ENCODE data around the gene MICAL3.
A peak's percentile ranks its signal among the peaks of the same experiment; 100 is the strongest.
"Not testable (repeated sequence)": the region's sequence is repeated elsewhere in the genome, so short reads cannot be mapped to it uniquely, and the experiment has no call there.

MICAL3 gene

DNA sequence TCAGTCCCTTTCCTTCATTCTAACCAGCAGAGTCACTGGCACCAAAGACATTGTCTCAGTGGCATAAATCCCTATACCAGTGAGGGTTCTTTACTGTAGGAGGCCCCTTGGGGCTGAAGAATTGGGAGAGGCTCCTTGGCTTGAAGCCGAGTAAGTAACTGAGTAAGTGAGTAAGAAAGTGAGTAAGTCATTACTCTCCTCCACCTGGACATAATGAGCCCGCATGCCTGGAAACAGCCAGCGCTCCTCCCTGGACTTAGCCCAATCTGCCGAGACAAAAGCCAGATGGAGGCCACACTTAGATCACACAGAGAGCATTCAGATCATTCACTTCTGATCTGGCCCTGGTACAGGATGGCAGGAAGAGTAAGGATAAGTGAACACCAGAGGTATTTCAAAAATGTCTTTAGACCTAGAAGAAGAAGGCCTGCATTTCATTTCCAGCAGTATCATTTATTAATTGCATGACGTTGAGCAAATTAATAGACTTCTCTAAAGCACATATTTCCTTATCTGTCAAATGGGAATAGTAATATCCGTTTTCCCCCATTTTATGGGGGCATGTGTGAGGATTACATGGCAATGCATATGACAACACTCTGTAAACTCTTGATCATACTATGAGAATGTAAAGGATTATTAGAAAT, 8.2 kb upstream of the MICAL3 start:
- peak in 1 of 56 donors; percentile 18 for DNase-seq

DNA sequence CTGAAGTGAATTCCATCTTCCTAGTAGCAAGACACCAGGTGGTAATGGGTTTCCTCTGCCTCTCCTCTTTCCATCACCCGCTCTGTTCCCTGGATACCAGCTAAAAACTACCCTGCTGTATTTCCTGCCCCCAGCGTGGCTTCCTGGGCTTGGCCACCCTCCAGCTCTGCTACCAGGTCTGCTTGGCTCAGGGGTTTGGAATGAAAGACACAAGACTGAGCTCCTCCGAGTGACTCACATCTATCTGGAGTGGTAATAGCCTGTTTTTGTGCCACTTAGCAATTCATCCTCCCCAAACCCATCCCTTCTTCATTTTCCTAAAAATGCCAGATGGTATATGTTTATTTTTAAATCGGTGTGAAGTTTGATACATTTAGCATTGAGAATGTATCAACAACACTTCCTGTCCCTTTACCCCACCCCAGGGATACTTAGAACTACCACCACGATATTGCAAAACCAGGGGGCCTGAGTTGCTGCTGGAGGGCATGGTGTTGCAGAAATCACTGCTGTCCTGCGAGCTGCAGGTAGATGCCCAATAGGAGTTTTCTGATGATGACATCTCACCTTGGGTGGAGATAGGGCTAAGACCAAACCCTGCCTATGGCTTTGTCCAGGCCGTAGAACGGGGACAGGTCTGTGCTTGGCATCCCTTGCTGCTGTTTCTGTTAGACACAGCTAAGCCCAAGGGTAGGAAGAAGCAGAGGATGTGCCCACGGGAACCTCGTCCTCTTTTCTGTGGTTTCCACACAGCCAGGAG, 7.5 kb upstream of the MICAL3 start:
- DNase-seq: peak in 25 of 56 donors; percentile 6 to 71 (median 25)

DNA sequence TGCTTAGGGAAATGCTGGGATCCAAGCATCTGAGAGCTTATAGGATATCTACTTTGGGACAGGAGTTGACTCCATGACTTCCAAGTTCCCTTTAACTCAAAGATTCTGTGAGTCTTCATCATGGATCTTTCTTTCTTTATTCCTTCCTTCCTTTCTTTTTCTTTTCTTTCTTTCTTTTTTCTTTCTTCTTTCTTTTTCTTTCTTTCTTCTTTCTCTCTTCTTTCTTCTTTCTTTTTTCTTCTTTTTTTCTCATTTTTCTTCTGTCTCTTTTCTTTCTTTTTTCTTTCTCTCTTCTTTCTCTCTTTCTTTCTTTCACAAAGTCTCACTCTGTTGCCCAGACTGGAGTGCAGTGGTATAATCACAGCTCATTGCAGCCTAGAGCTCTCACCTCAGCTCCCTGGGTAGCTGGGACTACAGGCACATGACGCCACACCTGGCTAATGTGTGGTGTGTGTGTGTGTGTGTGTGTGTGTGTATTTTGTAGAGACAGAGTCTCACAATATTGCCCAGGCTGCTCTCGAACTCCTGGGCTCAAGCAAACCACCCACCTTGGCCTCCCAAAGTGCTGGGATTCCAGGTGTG, 5.4 kb upstream of the MICAL3 start:
- DNase-seq: no peak

DNA sequence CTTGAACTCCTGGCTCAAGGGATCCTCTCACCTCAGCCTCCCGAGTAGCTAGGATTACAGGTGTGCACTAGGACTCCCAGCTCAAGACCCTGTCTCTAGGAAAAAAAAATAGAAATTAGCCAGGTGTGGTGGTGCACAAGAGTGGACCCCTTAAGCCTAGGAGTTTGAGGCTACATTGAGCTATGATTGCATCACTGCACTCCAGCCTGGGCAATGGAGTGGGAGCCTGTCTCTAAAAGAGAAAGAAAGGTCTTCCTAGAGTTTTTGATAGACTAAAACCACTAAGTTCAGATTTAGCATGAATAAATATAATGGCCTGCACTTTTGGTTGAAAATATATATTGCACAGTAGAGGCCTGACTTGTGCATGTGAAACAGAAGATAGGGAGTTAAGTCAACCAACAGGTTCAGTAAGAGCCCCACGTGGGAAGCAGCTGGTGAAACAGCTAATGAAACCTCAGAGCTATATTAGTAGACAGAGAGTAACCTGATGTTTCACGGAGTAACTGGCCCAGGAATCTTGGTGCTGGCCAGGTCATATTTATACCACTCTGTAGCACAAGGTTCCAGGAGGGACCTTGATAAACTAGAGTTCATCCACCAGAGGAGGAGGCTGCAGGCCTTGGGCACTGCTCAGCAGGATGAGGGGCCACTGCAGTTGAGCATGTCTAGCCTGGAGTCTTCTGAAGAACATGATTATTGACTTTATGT, 4.6 kb upstream of the MICAL3 start:
- DNase-seq: no peak

DNA sequence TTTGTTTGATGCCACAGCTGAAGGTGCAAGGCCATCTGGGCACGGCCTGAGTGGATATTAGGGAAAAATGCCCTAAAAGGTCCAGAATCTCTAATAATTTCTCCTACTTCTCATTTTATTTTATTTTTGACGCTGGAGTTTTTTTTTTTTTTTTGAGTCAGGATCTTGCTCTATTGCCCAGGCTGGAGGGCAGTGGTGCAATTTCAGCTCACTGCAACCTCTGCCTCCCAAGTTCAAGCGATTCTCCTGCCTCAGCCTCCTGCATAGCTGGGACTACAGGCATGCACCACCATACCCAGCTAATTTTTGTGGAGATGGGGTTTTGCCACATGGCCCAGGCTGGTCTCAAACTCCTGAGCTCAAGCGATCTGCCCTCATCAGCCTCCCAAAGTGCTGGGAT, 1.5 kb upstream of the MICAL3 start:
- not testable (repeated sequence) for DNase-seq

DNA sequence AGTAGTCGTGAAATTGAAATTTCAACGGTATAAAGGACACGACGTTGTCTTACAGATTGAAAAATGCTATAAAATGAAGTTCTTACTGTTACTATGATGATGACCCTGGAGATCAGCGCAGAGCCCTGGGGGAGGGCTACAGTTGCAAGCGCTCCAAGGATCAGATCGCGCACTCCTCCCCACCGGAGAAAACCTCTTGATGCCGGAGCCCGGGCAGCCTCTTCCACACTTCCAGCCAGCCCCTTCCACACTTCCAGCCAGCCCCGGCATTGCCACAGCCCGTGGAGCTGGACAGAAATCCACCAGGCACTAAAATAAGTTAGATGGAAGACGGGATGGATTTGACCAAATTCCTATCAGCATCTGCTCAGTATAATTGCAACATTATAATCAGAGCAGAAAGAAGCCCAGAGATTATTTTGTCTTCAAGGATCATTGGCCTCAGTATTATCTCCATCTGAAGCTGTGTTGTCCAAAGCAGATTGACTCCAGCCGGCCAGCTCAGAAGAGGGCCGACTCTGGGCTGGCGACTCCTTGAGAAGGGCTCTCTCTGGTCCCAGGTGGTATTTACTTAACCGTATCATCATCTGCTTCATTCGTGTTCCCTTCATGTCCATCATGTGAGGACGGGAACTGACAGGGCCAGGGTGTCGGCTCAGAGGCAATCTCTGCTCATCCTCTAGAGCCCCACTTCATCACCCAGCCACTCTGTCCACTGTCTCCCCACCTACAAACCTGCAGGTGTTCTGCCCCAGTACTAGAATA, 777 bp upstream of the MICAL3 start:
- peak in 12 of 56 donors; percentile 19 to 64 (median 36) for DNase-seq

DNA sequence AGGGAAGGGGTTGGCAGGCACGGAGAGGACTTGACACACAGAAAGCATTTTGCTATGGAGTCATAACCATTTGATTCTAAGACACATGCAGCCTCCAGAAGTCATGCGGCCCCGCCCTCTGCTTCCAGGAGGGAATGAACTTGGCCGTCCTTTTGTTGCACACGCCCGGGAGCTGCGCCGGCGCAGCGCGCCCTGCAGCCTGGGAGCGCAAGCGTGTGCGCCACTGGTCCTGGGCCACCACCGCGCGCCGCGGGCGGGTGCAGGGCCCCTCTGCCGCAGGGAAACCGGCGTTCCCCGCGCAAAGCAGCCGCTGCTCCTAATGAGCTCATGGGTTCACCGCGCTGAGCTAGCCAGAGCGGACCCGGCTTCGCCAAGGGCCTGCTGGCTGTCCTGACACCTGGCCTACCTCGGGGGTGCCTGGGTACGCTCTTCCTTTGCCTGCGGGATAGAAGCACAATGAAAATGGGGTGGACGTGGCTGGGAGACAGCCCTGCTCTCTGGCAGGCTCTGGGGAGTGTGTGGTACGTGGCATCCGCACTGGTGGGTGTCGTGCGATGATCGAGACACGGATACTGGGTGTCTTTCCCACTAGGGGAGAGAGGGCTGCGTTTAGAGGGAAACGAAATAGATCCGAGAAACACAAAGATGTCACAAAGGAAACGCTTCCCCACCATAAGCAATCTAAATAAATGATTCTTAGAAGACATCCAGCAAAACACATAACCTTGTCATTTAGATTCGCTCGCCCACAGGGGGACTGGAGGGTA, 669 bp downstream of the MICAL3 start:
- DNase-seq: peak in 46 of 56 donors; percentile 21 to 79 (median 54)

DNA sequence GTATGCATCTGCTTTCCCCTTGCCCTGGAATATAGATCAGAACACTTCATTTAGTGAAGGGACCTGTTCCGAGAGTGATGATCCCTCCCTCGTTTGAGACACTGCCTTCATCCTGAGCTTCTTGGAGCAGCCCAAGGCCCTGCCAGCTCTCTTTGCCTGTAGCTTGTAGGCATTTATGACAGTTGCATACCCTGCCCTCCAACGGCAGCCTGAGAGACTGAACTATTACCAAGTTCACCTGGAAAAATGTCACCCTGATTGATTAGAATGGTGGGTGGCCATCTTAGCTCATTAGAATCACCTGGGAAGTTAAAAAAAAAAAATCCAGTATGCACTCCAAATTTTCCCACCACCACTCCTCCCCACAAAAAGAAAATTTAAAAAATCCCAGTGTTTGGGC, 1.5 kb downstream of the MICAL3 start:
- no peak for DNase-seq

DNA sequence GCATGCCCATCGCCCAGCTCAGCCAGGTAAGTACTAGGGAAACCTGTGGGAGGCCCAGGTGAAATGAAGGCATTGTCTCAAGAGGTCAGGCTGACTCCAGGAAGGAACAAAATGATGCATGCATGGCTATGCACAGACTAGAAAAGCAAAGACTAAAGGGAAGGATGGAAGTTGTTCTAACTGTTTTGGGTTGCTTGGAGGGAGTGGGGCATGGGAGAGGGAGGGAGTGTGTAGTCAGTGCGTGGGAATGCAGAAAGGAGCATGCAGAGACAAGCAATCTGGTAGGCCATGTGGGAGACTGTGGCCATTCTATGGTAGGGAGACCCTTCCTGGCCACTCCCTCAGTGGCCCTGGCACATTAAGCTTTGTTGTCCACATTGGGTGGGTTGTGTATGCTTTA, 2.9 kb downstream of the MICAL3 start:
- no peak for DNase-seq

DNA sequence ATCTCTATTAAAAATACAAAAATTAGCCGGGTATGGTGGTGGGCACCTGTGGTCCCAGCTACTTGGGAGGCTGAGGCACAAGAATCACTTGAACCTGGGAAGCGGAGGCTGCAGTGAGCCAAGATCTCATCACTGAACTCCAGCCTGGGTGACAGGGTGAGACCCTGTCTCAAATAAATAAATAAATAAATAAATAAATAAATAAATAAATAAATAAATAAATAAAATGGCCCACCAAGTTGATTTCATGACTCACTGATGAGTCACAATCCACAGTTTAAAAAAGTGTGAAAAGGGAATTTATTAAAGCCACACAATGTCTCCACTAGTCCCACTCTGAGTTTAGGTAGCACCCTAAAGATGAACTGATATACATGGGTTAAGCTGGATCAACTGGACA, 3.6 kb downstream of the MICAL3 start:
- not testable (repeated sequence) for DNase-seq

DNA sequence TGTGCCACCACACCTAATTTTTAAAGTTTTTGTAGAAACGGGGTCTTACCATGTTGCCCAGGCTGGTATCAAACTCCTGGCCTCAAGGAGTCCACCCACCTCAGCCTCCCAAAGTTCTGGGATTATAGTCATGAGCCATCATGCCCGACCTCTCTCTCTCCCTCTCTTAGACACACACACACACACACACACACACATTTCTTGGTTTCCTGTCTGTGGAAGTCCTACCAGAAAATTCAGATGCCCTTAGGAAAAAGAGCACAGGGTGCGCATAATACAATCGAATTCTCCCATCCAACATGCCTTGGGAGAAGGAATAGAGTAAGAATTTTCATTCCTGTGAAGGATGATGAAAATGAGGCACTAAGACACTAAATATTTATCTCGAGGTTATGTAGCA, 10.4 kb downstream of the MICAL3 start:
- no peak for DNase-seq

DNA sequence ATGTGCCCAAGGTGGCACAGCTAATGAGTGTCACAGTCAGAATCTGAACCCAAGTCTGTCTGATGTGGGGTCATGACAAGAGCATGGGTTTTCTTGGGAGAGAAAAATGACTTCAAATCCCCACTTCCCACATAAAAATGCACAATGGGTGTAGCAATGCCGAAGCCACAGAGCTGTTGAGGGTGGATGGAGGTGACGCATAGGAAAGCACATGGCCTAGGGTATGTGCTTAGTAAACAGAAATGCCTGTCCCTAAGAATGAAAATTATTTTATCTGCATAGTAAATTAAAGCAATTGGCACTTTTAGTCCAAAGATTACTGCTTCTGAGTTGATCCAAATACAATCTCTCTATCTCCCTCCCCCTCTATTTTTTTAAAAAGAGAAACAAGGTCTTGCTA, 10.9 kb downstream of the MICAL3 start:
- no peak for DNase-seq

DNA sequence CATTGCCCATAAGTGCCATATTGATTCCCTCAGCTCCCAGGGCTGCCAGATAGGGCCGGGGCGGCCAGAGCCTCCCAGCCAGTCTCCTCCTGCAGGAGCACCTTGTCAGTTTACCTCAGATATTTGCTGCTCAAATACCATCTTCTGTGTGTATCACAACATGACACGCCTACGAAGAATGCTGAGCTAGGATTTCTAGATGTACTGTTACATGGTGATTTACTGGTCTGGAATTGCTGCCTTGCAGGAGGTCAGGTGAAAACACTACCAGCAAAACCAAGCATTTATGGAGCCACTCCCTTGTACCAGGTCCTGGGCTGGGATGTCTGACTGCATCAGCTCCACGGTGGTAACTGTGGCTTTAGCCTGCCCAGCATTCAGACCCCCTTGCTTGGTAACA, 11.8 kb downstream of the MICAL3 start:
- no peak for DNase-seq

DNA sequence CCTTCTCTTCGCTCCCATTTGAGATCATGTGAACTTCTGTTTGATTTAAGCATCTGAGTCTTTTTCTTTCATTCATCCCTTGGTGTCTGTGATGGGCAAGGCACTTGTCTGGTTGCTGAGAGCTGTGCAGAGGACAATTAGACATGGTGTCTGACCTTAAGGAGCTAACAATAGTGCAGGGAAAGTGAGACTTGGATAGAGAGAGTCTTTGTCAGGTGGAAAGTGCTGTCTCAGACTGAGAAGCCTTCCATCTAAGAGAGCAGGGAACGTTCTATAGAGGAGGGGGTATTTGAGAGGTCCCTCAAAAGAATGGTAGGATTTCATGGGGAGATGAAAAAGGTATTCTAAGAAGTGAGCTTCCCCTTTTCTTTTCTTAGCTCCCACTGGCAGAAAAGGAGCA, 14.1 kb downstream of the MICAL3 start:
- no peak for DNase-seq

DNA sequence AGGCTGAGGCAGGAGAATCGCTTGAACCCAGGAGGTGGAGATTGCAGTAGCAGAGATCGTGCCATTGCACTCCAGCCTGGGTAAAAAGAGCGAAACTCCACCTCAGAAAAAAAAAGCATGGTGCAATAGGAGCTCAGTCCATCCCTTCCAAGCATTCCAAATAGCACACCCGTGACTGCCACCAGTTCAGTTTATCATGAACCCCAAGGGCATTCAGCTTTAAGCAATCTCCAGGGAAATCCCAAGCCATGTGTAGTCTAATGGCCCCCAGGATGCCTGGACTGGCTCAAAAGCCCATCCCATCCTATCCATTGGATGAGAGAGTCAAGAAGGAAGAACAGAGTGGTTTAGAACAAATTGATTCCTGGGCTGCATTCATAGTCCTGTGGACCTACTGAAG, 16.2 kb downstream of the MICAL3 start:
- no peak for DNase-seq

DNA sequence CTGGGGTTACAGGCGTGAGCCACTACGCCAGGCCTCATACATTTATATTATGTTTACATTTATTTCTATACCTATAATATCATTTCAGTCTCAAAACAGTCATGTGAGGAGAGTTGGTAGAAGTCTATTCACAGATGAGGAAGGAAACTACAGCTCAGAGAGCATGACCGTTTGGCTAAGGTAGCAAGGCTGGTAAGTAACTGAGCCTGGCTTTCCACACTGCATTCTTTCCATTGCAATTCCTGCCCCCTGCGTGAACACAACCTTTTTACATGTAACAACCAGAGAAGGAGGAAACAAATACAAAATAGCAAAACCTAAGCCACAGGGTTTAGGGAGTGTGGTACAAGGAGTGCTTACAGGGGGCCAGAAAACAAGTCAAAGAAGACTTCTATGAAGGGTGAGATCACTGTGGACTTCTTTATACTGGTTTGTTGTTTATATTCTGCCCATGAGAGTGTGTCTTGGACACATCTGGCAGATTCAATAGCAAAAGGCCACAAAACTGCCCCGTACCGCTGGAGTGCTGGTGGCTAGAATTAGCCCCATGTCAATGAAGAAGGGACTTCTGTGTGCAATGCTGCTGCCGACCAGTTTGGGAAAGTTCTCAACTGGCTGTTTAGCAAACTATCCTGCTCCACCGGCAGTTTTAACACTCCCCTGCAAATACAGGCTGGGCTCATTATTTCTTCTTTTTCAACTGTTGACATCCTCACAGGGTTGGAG, 19.0 kb downstream of the MICAL3 start:
- peak in 1 of 56 donors; percentile 28 for DNase-seq

DNA sequence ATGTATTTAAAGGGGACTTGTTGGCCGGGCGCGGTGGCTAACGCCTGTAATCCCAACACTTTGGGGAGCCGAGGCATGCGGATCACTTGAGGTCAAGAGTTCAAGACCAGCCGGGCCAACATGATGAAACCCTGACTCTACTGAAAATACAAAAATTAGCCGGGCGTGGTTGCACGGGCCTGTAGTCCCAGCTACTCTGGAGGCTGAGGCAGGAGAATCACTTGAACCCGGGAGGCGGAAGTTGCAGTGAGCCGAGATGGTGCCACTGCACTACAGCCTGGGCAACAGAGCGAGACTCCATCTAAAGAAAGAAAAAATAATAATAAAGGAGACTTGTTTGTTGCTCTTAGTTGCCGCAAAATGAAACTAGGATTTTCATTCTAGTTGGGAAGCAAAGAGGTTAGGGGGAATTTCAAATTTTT, 22.5 kb downstream of the MICAL3 start:
- not testable (repeated sequence) for DNase-seq

DNA sequence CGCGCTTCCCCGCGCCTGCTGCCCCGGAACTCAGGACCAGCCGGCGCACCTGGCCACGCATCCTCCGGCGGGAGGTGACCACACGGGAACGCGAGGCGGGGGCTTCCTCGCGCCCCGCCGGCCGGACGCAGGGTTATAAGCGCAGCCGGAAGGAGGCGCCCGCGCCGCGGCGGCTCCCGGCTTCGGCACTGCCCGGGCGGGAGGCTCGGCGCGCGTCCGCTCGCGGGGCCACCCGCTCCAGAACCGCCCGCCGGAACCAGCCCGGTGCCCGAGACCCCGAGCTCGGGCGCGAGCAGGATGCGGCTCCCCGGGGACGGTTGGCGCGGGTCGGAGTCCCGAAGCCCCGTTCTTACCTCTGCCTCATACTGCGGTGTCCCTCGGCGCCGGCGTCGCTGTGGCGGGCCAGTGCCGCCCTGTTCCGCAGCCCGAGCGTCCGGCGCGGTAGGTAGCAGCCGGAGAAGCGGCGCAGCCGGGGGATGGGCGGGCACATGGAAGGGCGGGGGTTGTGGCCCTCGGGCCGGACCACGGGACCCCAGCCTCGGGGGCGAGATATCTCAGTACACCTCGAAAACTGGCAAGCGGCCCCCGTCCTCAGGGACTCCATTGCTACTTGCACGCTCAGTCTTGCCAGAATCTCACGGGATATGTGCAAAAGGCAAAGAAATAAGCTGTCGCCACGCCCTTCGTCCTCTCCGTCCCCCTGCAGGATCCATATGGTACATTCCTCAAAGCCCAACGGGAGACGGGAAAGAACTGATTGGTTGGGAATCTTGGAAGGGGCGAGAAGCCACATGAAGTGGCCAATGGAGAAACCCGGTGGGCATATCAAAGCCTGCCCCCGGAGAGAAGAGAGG, 23.1 kb downstream of the MICAL3 start:
- DNase-seq: peak; percentile 45 to 97 (median 88)
